HFFc6 (cell line): Measurements from ENCODE around the gene BTD. TPM values are rescaled to one million over a fixed set of nuclear protein-coding genes. Genes with fewer than 3 reads are reported as not detected.
"Not testable (repeated sequence)": the region's sequence is repeated elsewhere in the genome, so short reads cannot be mapped to it uniquely, and the experiment has no call there.

Source experiments
- DNase-seq: peaks from one replicate; pipeline ENCODE4 v3.0.0-alpha.2; 2018
- H3K27ac Mint-ChIP-seq: 2 replicates; pipeline ENCODE4 v1.8.0; 2020; ENCODE audit warnings: mild to moderate bottlenecking, mixed read lengths
- H3K27me3 Mint-ChIP-seq: 2 replicates; pipeline ENCODE4 v1.8.0; 2021; ENCODE audit warnings: mild to moderate bottlenecking, moderate library complexity, mixed read lengths; ENCODE audit not compliant: insufficient read depth
- H3K36me3 Mint-ChIP-seq: 2 replicates; pipeline ENCODE4 v1.8.0; 2021; ENCODE audit warnings: low read depth, mixed read lengths
- H3K4me1 Mint-ChIP-seq: 2 replicates; pipeline ENCODE4 v1.8.0; 2020; ENCODE audit warnings: low read depth, mixed read lengths
- H3K4me3 Mint-ChIP-seq: 2 replicates; pipeline ENCODE4 v1.8.0; 2020; ENCODE audit warnings: mild to moderate bottlenecking, moderate library complexity, mixed read lengths
- H3K9me3 Mint-ChIP-seq: 2 replicates; pipeline ENCODE4 v1.8.0; 2020; ENCODE audit warnings: mild to moderate bottlenecking, mixed read lengths
- CTCF ChIP-seq: fragments of 200-600 bp; sonication (generic); IDR thresholded peaks from 2 replicates; pipeline ENCODE4 v1.5.0; 2021; ENCODE audit warnings: antibody characterized with exemption, mild to moderate bottlenecking
- total RNA-seq, 6 experiments: library from RNA; stranded (reverse); fragmentation: NEBNext Ultra II Directional; extraction: Animal tissue kit (Norgen Biotek cat#: 25700); gene quantifications; 2 replicates in 1 of 6; 3 replicates in 5 of 6; pipeline ENCODE4 v1.2.3, GENCODE V29; 2021

Gene BTD
- total RNA-seq, 6 experiments from 2014 or later: 13.9 to 22.7 (median 17.2) TPM

- H3K36me3 Mint-ChIP-seq: peaks cover 3% of the 10 kb centered on the region; the same call in 1 of the 2 replicates
- TF ChIP-seq CTCF: no peak
- H3K4me3 Mint-ChIP-seq: no peak overlapping the region
- H3K27ac Mint-ChIP-seq: no peak overlapping the region
- H3K9me3 Mint-ChIP-seq: no peaks in the 10 kb centered on the region
- no peaks in the 10 kb centered on the region for H3K4me1 Mint-ChIP-seq
- no peaks in the 10 kb centered on the region for H3K27me3 Mint-ChIP-seq
- no peak for DNase-seq
Measured at GRCh38 chr3:15591242-15591641, 10.3 kb upstream of the BTD start.

- Mint-ChIP-seq H3K27me3 (no peaks in the 10 kb centered on the region), H3K9me3 (no peaks in the 10 kb centered on the region), H3K4me1 (no peaks in the 10 kb centered on the region), H3K36me3 (no peaks in the 10 kb centered on the region; the same call in 1 of the 2 replicates), H3K27ac (no peak overlapping the region), H3K4me3 (no peak overlapping the region)
- no peak for TF ChIP-seq CTCF
- no peak for DNase-seq
Measured at GRCh38 chr3:15591928-15592327, 9.6 kb upstream of the BTD start.

GRCh38 chr3:15592968-15593367 is 8.6 kb upstream of the BTD start:
- Mint-ChIP-seq H3K27me3 (no peaks in the 10 kb centered on the region), H3K4me1 (no peaks in the 10 kb centered on the region), H3K27ac (no peak overlapping the region), H3K9me3 (no peaks in the 10 kb centered on the region), H3K36me3 (peaks cover 4% of the 10 kb centered on the region; the same call in 1 of the 2 replicates), H3K4me3 (no peak overlapping the region)
- no peak for TF ChIP-seq CTCF
- DNase-seq: no peak

- no peak overlapping the region for H3K4me3 Mint-ChIP-seq
- DNase-seq: no peak
- no peaks in the 10 kb centered on the region for H3K9me3 Mint-ChIP-seq
- H3K36me3 Mint-ChIP-seq: peaks cover 17% of the 10 kb centered on the region
- peaks cover 16% of the 10 kb centered on the region for H3K4me1 Mint-ChIP-seq
- H3K27me3 Mint-ChIP-seq: no peaks in the 10 kb centered on the region
- no peak for TF ChIP-seq CTCF
- H3K27ac Mint-ChIP-seq: no peak overlapping the region
Measured at GRCh38 chr3:15595955-15596354, 5.6 kb upstream of the BTD start.

- Mint-ChIP-seq H3K4me1 (peaks cover 27% of the 10 kb centered on the region), H3K36me3 (peaks cover 17% of the 10 kb centered on the region), H3K9me3 (no peaks in the 10 kb centered on the region), H3K27ac (peak overlapping the region; percentile 93), H3K4me3 (peak overlapping the region; percentile 99), H3K27me3 (peaks cover 4% of the 10 kb centered on the region; the same call in 1 of the 2 replicates)
- DNase-seq: no peak
- no peak for TF ChIP-seq CTCF
Measured at GRCh38 chr3:15601046-15601398, 523 bp upstream of the BTD start.

GRCh38 chr3:15602146-15602536 is 596 bp downstream of the BTD start:
- H3K4me1 Mint-ChIP-seq: peaks cover 38% of the 10 kb centered on the region
- peaks cover 17% of the 10 kb centered on the region for H3K36me3 Mint-ChIP-seq
- no peak for TF ChIP-seq CTCF
- H3K4me3 Mint-ChIP-seq: peak overlapping the region; percentile 99
- peak overlapping the region; percentile 93 for H3K27ac Mint-ChIP-seq
- H3K9me3 Mint-ChIP-seq: no peaks in the 10 kb centered on the region
- peaks cover 4% of the 10 kb centered on the region; the same call in 1 of the 2 replicates for H3K27me3 Mint-ChIP-seq
- no peak for DNase-seq

- not testable (repeated sequence) for H3K9me3 Mint-ChIP-seq, H3K27me3 Mint-ChIP-seq, DNase-seq
- Mint-ChIP-seq H3K27ac (peak overlapping the region; percentile 93), H3K4me1 (peaks cover 40% of the 10 kb centered on the region), H3K4me3 (peak overlapping the region; percentile 99), H3K36me3 (peaks cover 13% of the 10 kb centered on the region)
Measured at GRCh38 chr3:15602816-15603215, 1.3 kb downstream of the BTD start.

GRCh38 chr3:15604584-15604983 is 3.0 kb downstream of the BTD start:
- not testable (repeated sequence) for H3K4me3 Mint-ChIP-seq, H3K27me3 Mint-ChIP-seq, H3K27ac Mint-ChIP-seq, DNase-seq, H3K36me3 Mint-ChIP-seq, H3K9me3 Mint-ChIP-seq
- peaks cover 37% of the 10 kb centered on the region for H3K4me1 Mint-ChIP-seq
